HCT116 (cell line): ENCODE data around the gene ZNF775. TPM values are rescaled to one million over a fixed set of nuclear protein-coding genes. Genes with fewer than 3 reads are reported as not detected.

Source experiments
- ATAC-seq: fragments of 200-7000 bp; cut with Tn5 transposase; 2 replicates; pipeline ENCODE4 v1.9.1; 2020; ENCODE audit warnings: mild to moderate bottlenecking, moderate library complexity
- BruUV-seq: library from RNA; stranded (reverse); fragments of 400-500 nt; replicated peaks from 2 replicates; lab custom pipeline; 2021; lab: Mats Ljungman, UMichigan
- CTCF ChIA-PET: fragments of 300-600 bp; sonication (Branson Sonifier 250); formaldehyde crosslinking; loops from one replicate; lab custom pipeline; 2021; ENCODE audit warnings: antibody characterized with exemption; lab: Charles Lee
- POLR2A ChIA-PET: fragments of 300-600, 350-600 bp; sonication (Branson Sonifier 250); formaldehyde crosslinking; loops from one replicate; lab custom pipeline; 2021; ENCODE audit warnings: antibody characterized with exemption; lab: Charles Lee
- RAD21 ChIA-PET, 2 experiments: fragments of 300-600 bp; sonication (Branson Sonifier 250); formaldehyde crosslinking; loops; one replicate each; lab custom pipeline; 2023; ENCODE audit warnings: low total read pairs in 2 of 2; ENCODE audit not compliant: uncharacterized antibody in 2 of 2, unreplicated experiment in 2 of 2, low non-redundant PET in 1 of 2; lab: Charles Lee
- DNase-seq: peaks from one replicate; pipeline ENCODE4 v3.0.0-alpha.2; 2010; ENCODE audit warnings: low read depth, low spot score
- H2AFZ ChIP-seq: fragments of 200-600 bp; shearing (Covaris generic), sonication (generic); 2 replicates; pipeline ENCODE4 v1.6.1; 2017; ENCODE audit warnings: low read depth, mixed run types, mixed read lengths, antibody characterized with exemption, low read length; ENCODE audit not compliant: poor library complexity, severe bottlenecking
- H3K27ac ChIP-seq: 2 replicates; pipeline ENCODE4 v1.5.1; 2012; ENCODE audit warnings: low read depth, low read length
- H3K27me3 ChIP-seq: fragments of 200-600 bp; sonication (generic); 2 replicates; pipeline ENCODE4 v1.6.1; 2016; ENCODE audit warnings: mixed run types, low read length, mixed read lengths; ENCODE audit not compliant: insufficient read depth
- H3K36me3 ChIP-seq, 2 experiments: fragments of 200-500 bp in 1 of 2; fragments of 200-600 bp in 1 of 2; sonication (Bioruptor generic) in 1 of 2; sonication (generic) in 1 of 2; 2 replicates each; pipeline versions ENCODE4 v1.5.1 to v1.6.1; 2014 to 2016; ENCODE audit warnings: low read length in 2 of 2, inconsistent platforms in 1 of 2, mixed read lengths in 1 of 2, mixed run types in 1 of 2; ENCODE audit not compliant: insufficient read depth in 2 of 2, control insufficient read depth in 1 of 2
- H3K4me1 ChIP-seq, 2 experiments: fragments of 200-600 bp in 1 of 2; sonication (generic) in 1 of 2; 2 replicates each; pipeline versions ENCODE4 v1.5.1 to v1.6.1; 2012 to 2017; ENCODE audit warnings: low read length in 2 of 2, inconsistent platforms in 1 of 2, mild to moderate bottlenecking in 1 of 2, mixed read lengths in 1 of 2, mixed run types in 1 of 2, moderate library complexity in 1 of 2; ENCODE audit not compliant: insufficient read depth in 2 of 2, control insufficient read depth in 1 of 2
- H3K4me2 ChIP-seq: fragments of 200-600 bp; sonication (generic); 2 replicates; pipeline ENCODE4 v1.6.1; 2017; ENCODE audit warnings: mixed run types, low read length, mixed read lengths
- H3K4me3 ChIP-seq, 2 experiments: fragments of 200-600 bp in 1 of 2; sonication (generic) in 1 of 2; replicated peaks in 1 of 2; 2 replicates each; pipeline ENCODE4 v1.5.1; 2011 to 2016; ENCODE audit warnings: low read length in 2 of 2, control low read depth in 1 of 2, low read depth in 1 of 2, mild to moderate bottlenecking in 1 of 2, mixed read lengths in 1 of 2, mixed run types in 1 of 2
- H3K79me2 ChIP-seq: fragments of 200-600 bp; sonication (generic); 2 replicates; pipeline ENCODE4 v1.6.1; 2017; ENCODE audit warnings: mild to moderate bottlenecking, mixed run types, low read length, moderate library complexity, mixed read lengths; ENCODE audit not compliant: insufficient read depth
- H3K9ac ChIP-seq: fragments of 200-600 bp; sonication (generic); 2 replicates; pipeline ENCODE4 v1.6.1; 2016; ENCODE audit warnings: low read length, mixed read lengths
- H3K9me2 ChIP-seq: fragments of 200-600 bp; sonication (generic), shearing (Covaris generic); 2 replicates; pipeline ENCODE4 v1.6.1; 2017; ENCODE audit warnings: mixed run types, mild to moderate bottlenecking, moderate library complexity; ENCODE audit not compliant: insufficient read depth
- H3K9me3 ChIP-seq, 2 experiments: fragments of 200-500 bp in 1 of 2; fragments of 200-600 bp in 1 of 2; sonication (Bioruptor generic) in 1 of 2; sonication (generic) in 1 of 2; 2 replicates each; pipeline ENCODE4 v1.6.1; 2014 to 2017; ENCODE audit warnings: low read length in 2 of 2, mixed read lengths in 2 of 2, inconsistent platforms in 1 of 2, low read depth in 1 of 2, mild to moderate bottlenecking in 1 of 2, mixed run types in 1 of 2, moderate library complexity in 1 of 2; ENCODE audit not compliant: control insufficient read depth in 1 of 2, insufficient read depth in 1 of 2
- H4K20me1 ChIP-seq: fragments of 200-600 bp; sonication (generic), shearing (Covaris generic); 2 replicates; pipeline ENCODE4 v1.6.1; 2017; ENCODE audit warnings: mixed run types, mild to moderate bottlenecking, moderate library complexity; ENCODE audit not compliant: insufficient read depth
- ATF3 ChIP-seq: IDR thresholded peaks from 2 replicates; pipeline ENCODE4 v1.6.1; 2012
- CBX3 ChIP-seq: IDR thresholded peaks from 2 replicates; pipeline ENCODE4 v1.6.1; 2012; ENCODE audit warnings: low read depth
- CTCF ChIP-seq, 3 experiments: fragments of 200-600 bp in 1 of 3; sonication (generic) in 1 of 3; IDR thresholded peaks in 2 of 3; conservative IDR thresholded peaks in 1 of 3; 2 replicates each; pipeline ENCODE4 v1.5.1; 2012 to 2017; ENCODE audit warnings: low read depth in 2 of 3, low read length in 2 of 3, antibody characterized with exemption in 1 of 3, borderline replicate concordance in 1 of 3, control low read depth in 1 of 3, mild to moderate bottlenecking in 1 of 3, mixed read lengths in 1 of 3, mixed run types in 1 of 3, moderate library complexity in 1 of 3; ENCODE audit not compliant: insufficient read depth in 1 of 3
- EGR1 ChIP-seq: IDR thresholded peaks from 2 replicates; pipeline ENCODE4 v1.6.1; 2012; ENCODE audit warnings: low read depth
- ELF1 ChIP-seq: IDR thresholded peaks from 2 replicates; pipeline ENCODE4 v1.6.1; 2012; ENCODE audit warnings: low read depth, borderline replicate concordance
- EZH2 ChIP-seq: fragments of 200-600 bp; sonication (generic); IDR thresholded peaks from 2 replicates; pipeline ENCODE4 v1.6.1; 2017; ENCODE audit warnings: antibody characterized with exemption, mixed run types
- EZH2phosphoT487 ChIP-seq: fragments of 200-600 bp; IDR thresholded peaks from 2 replicates; pipeline ENCODE4 v1.6.1; 2018; ENCODE audit warnings: antibody characterized with exemption, borderline replicate concordance
- JUND ChIP-seq: IDR thresholded peaks from 2 replicates; pipeline ENCODE4 v1.6.1; 2012
- POLR2A ChIP-seq: IDR thresholded peaks from 2 replicates; pipeline ENCODE4 v1.7.0; 2011; ENCODE audit warnings: borderline replicate concordance; ENCODE audit not compliant: insufficient read depth, insufficient read length; ENCODE audit errors: extremely low read depth
- POLR2AphosphoS5 ChIP-seq: IDR thresholded peaks from 2 replicates; pipeline ENCODE4 v1.6.1; 2011; ENCODE audit warnings: mild to moderate bottlenecking, low read depth, low read length, moderate library complexity
- RAD21 ChIP-seq: IDR thresholded peaks from 2 replicates; pipeline ENCODE4 v1.6.1; 2012; ENCODE audit warnings: low read depth, mild to moderate bottlenecking
- SIN3A ChIP-seq: IDR thresholded peaks from 2 replicates; pipeline ENCODE4 v1.6.1; 2012; ENCODE audit warnings: low read depth
- SP1 ChIP-seq: IDR thresholded peaks from 2 replicates; pipeline ENCODE4 v1.6.1; 2012; ENCODE audit warnings: low read depth
- SRF ChIP-seq: IDR thresholded peaks from 2 replicates; pipeline ENCODE4 v1.6.1; 2012; ENCODE audit warnings: low read depth
- TCF7L2 ChIP-seq: IDR thresholded peaks from 2 replicates; pipeline ENCODE4 v1.7.0; 2011; ENCODE audit warnings: borderline replicate concordance, inconsistent platforms; ENCODE audit not compliant: insufficient read depth, insufficient read length; ENCODE audit errors: extremely low read depth
- YY1 ChIP-seq: IDR thresholded peaks from 2 replicates; pipeline ENCODE4 v1.6.1; 2011; ENCODE audit warnings: low read length, low read depth, moderate library complexity, mild to moderate bottlenecking; ENCODE audit not compliant: insufficient replicate concordance; ENCODE audit errors: extremely low read depth
- ZBTB33 ChIP-seq: IDR thresholded peaks from 2 replicates; pipeline ENCODE4 v1.6.1; 2011; ENCODE audit warnings: mild to moderate bottlenecking, low read length, moderate library complexity; ENCODE audit not compliant: insufficient replicate concordance; ENCODE audit errors: extremely low read depth
- ZFX ChIP-seq: fragments of 450-650 bp; IDR thresholded peaks from 2 replicates; pipeline ENCODE4 v1.6.1; 2017
- ZNF274 ChIP-seq: fragments of 200-500 bp; sonication (Bioruptor generic); IDR thresholded peaks from 2 replicates; pipeline ENCODE4 v1.6.1; 2014; ENCODE audit warnings: mild to moderate bottlenecking, low read depth, low read length, inconsistent platforms
- intact Hi-C: fragments of 100-400 bp; cut with micrococcal nuclease; formaldehyde crosslinking; loops from 2 replicates; pipeline ENCODE4 v1.10.0; 2022
- total RNA-seq: library from RNA; stranded (reverse); gene quantifications from one replicate; pipeline ENCODE4 v1.2.1, GENCODE V29; 2021; ENCODE audit not compliant: unreplicated experiment

Gene ZNF775
- total RNA-seq, 1 experiment from 2014 or later = 4.5 TPM

GRCh38 chr7:150361807-150362621, 17.1 kb upstream of the ZNF775 start (continued):
- TF ChIP-seq ZFX (no peak), ELF1 (no peak)

- no peak overlapping the region for H3K9ac ChIP-seq
- no peak overlapping the region for H3K27ac ChIP-seq
- no peaks in the 10 kb centered on the region for H3K79me2 ChIP-seq
- no peak overlapping the region for H3K4me2 ChIP-seq
- no peaks in the 10 kb centered on the region for H3K9me3 ChIP-seq
- ChIA-PET POLR2A (no interaction called here), RAD21 (no interaction called here), CTCF (no interaction called here)
- intact Hi-C loops = loop anchor here (10.0 kb wide), 1 partner anchor 59 kb away; no protein-coding TSS in a partner anchor
- BruUV-seq = no TSS peak
- H3K4me1 ChIP-seq = peaks cover 8 to 13% of the 10 kb centered on the region in 2 experiments
- H3K4me3 ChIP-seq = no peak overlapping the region
- H3K36me3 ChIP-seq = no peaks in the 10 kb centered on the region
- no peaks in the 10 kb centered on the region for H3K27me3 ChIP-seq
- H4K20me1 ChIP-seq = no peaks in the 10 kb centered on the region
- H3K9me2 ChIP-seq = no peaks in the 10 kb centered on the region
- ATAC-seq = no peak
- no peak overlapping the region for H2AFZ ChIP-seq
- no peak for DNase-seq
- TF ChIP-seq ZBTB33 = no peak
- no peak for TF ChIP-seq CBX3
- no peak for TF ChIP-seq JUND
- TF ChIP-seq EGR1 = no peak
- TF ChIP-seq POLR2A = no peak
- TF ChIP-seq SRF = no peak
- no peak for TF ChIP-seq ZFX
- no peak for TF ChIP-seq EZH2
- TF ChIP-seq YY1 = no peak
- TF ChIP-seq ATF3 = no peak
- no peak for TF ChIP-seq TCF7L2
- TF ChIP-seq SIN3A = no peak
- TF ChIP-seq EZH2phosphoT487 = no peak
- no peak for TF ChIP-seq RAD21
- no peak for TF ChIP-seq CTCF (IDR thresholded peaks at IDR 0.05 in 2 of 3, conservative IDR thresholded peaks at IDR 0.05 in 1 of 3; ENCODE audit: borderline replicate concordance in 1 of 3, insufficient read depth in 1 of 3, low read depth in 2 of 3, low read length in 2 of 3)
- no peak for TF ChIP-seq POLR2AphosphoS5
- TF ChIP-seq SP1 = no peak
- TF ChIP-seq ELF1 = no peak
- TF ChIP-seq ZNF274 = no peak
These were observed 15.8 kb upstream of the ZNF775 start for GRCh38 chr7:150363370-150363769.
